HEK293 (cell line): ENCODE results near the gene TFG.

Experiments used
- EGR2 ChIP-seq: fragments of 450-650 bp; formaldehyde crosslinking; IDR thresholded peaks from 2 replicates; pipeline ENCODE4 v1.5.1; 2016; ENCODE audit warnings: low read depth, missing biosample characterization, missing genetic modification characterization
- MYNN ChIP-seq: fragments of 450-650 bp; formaldehyde crosslinking; IDR thresholded peaks from 2 replicates; pipeline ENCODE4 v1.5.1; 2016; ENCODE audit warnings: missing biosample characterization, missing genetic modification characterization, borderline replicate concordance
- PATZ1 ChIP-seq: fragments of 450-650 bp; formaldehyde crosslinking; IDR thresholded peaks from 2 replicates; pipeline ENCODE4 v1.5.1; 2016; ENCODE audit warnings: missing biosample characterization, missing genetic modification characterization
- PRDM10 ChIP-seq: fragments of 450-650 bp; formaldehyde crosslinking; IDR thresholded peaks from 2 replicates; pipeline ENCODE4 v1.5.1; 2016; ENCODE audit warnings: missing biosample characterization, missing genetic modification characterization
- SCRT2 ChIP-seq: fragments of 450-650 bp; formaldehyde crosslinking; IDR thresholded peaks from 2 replicates; pipeline ENCODE4 v1.5.1; 2016; ENCODE audit warnings: missing biosample characterization, missing genetic modification characterization
- SETDB1 ChIP-seq: IDR thresholded peaks from one replicate; pipeline ENCODE4 v1.6.1; 2017; ENCODE audit warnings: mild to moderate bottlenecking, low read length, moderate library complexity, mixed read lengths; ENCODE audit not compliant: insufficient read length
- TRIM28 ChIP-seq: IDR thresholded peaks from 2 replicates; pipeline ENCODE4 v1.6.1; 2011; ENCODE audit warnings: low read length, control low read depth, borderline replicate concordance
- YY2 ChIP-seq: fragments of 450-650 bp; formaldehyde crosslinking; IDR thresholded peaks from 2 replicates; pipeline ENCODE4 v1.5.1; 2016; ENCODE audit warnings: missing biosample characterization, missing genetic modification characterization
- ZBTB10 ChIP-seq: fragments of 450-650 bp; formaldehyde crosslinking; IDR thresholded peaks from 2 replicates; pipeline ENCODE4 v1.5.1; 2016; ENCODE audit warnings: missing biosample characterization, missing genetic modification characterization
- ZBTB11 ChIP-seq: fragments of 450-650 bp; formaldehyde crosslinking; conservative IDR thresholded peaks from 2 replicates; pipeline ENCODE4 v1.5.1; 2016; ENCODE audit warnings: low read depth, missing biosample characterization, missing genetic modification characterization
- ZNF366 ChIP-seq: fragments of 450-650 bp; formaldehyde crosslinking; conservative IDR thresholded peaks from 2 replicates; pipeline ENCODE4 v1.5.1; 2016; ENCODE audit warnings: missing biosample characterization, missing genetic modification characterization
- ZNF501 ChIP-seq: fragments of 450-650 bp; formaldehyde crosslinking; IDR thresholded peaks from 2 replicates; pipeline ENCODE4 v1.5.1; 2016; ENCODE audit warnings: missing biosample characterization, missing genetic modification characterization
- ZNF585B ChIP-seq: fragments of 450-650 bp; formaldehyde crosslinking; IDR thresholded peaks from 2 replicates; pipeline ENCODE4 v1.5.1; 2016; ENCODE audit warnings: missing biosample characterization, missing genetic modification characterization
- ZNF629 ChIP-seq: fragments of 450-650 bp; formaldehyde crosslinking; IDR thresholded peaks from 2 replicates; pipeline ENCODE4 v1.5.1; 2017; ENCODE audit warnings: missing biosample characterization, missing genetic modification characterization
- ZNF692 ChIP-seq: fragments of 450-650 bp; formaldehyde crosslinking; IDR thresholded peaks from 2 replicates; pipeline ENCODE4 v1.5.1; 2016; ENCODE audit warnings: missing biosample characterization, missing genetic modification characterization
- TF ChIP-seq, protein P1 (sequence below): fragments of 450-650 bp; formaldehyde crosslinking; IDR thresholded peaks from 2 replicates; pipeline ENCODE4 v1.5.1; 2017; ENCODE audit warnings: missing biosample characterization, missing genetic modification characterization
- TF ChIP-seq, protein P2 (sequence below): fragments of 450-650 bp; formaldehyde crosslinking; IDR thresholded peaks from 2 replicates; pipeline ENCODE4 v1.5.1; 2017; ENCODE audit warnings: missing biosample characterization, missing genetic modification characterization
- TF ChIP-seq, protein P3 (sequence below): fragments of 450-650 bp; formaldehyde crosslinking; IDR thresholded peaks from 2 replicates; pipeline ENCODE4 v1.5.1; 2017; ENCODE audit warnings: missing biosample characterization, missing genetic modification characterization

TFG gene

GRCh38 chr3:100708989-100709841 is at the start of gene TFG (continued):
- TF ChIP-seq, protein P1, sequence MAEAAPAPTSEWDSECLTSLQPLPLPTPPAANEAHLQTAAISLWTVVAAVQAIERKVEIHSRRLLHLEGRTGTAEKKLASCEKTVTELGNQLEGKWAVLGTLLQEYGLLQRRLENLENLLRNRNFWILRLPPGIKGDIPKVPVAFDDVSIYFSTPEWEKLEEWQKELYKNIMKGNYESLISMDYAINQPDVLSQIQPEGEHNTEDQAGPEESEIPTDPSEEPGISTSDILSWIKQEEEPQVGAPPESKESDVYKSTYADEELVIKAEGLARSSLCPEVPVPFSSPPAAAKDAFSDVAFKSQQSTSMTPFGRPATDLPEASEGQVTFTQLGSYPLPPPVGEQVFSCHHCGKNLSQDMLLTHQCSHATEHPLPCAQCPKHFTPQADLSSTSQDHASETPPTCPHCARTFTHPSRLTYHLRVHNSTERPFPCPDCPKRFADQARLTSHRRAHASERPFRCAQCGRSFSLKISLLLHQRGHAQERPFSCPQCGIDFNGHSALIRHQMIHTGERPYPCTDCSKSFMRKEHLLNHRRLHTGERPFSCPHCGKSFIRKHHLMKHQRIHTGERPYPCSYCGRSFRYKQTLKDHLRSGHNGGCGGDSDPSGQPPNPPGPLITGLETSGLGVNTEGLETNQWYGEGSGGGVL (tag by site-specific recombination) = peak; percentile 71
- no peak for TF ChIP-seq SCRT2 (tag by site-specific recombination)
- TF ChIP-seq, protein P2, sequence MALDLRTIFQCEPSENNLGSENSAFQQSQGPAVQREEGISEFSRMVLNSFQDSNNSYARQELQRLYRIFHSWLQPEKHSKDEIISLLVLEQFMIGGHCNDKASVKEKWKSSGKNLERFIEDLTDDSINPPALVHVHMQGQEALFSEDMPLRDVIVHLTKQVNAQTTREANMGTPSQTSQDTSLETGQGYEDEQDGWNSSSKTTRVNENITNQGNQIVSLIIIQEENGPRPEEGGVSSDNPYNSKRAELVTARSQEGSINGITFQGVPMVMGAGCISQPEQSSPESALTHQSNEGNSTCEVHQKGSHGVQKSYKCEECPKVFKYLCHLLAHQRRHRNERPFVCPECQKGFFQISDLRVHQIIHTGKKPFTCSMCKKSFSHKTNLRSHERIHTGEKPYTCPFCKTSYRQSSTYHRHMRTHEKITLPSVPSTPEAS = no peak
- TF ChIP-seq SETDB1 = peak; percentile 47
- TF ChIP-seq TRIM28 = no peak
- TF ChIP-seq ZNF692 = 0 out of 2 replicates have a peak, but pooled peaks have one; percentile 19
- TF ChIP-seq, protein P3, sequence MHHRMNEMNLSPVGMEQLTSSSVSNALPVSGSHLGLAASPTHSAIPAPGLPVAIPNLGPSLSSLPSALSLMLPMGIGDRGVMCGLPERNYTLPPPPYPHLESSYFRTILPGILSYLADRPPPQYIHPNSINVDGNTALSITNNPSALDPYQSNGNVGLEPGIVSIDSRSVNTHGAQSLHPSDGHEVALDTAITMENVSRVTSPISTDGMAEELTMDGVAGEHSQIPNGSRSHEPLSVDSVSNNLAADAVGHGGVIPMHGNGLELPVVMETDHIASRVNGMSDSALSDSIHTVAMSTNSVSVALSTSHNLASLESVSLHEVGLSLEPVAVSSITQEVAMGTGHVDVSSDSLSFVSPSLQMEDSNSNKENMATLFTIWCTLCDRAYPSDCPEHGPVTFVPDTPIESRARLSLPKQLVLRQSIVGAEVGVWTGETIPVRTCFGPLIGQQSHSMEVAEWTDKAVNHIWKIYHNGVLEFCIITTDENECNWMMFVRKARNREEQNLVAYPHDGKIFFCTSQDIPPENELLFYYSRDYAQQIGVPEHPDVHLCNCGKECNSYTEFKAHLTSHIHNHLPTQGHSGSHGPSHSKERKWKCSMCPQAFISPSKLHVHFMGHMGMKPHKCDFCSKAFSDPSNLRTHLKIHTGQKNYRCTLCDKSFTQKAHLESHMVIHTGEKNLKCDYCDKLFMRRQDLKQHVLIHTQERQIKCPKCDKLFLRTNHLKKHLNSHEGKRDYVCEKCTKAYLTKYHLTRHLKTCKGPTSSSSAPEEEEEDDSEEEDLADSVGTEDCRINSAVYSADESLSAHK = no peak
- peak; percentile 95 for TF ChIP-seq ZNF366 (tag by site-specific recombination)
- peak; percentile 72 for TF ChIP-seq ZNF629 (tag by site-specific recombination)
- TF ChIP-seq EGR2 = no peak
- TF ChIP-seq ZNF501 (tag by site-specific recombination) = peak; percentile 50; the same call in 1 of the 2 replicates
- no peak for TF ChIP-seq ZBTB10
- peak; percentile 80 for TF ChIP-seq PRDM10 (tag by site-specific recombination)
- TF ChIP-seq ZBTB11 (tag by site-specific recombination) = peak; percentile 38; the same call in 1 of the 2 replicates
- TF ChIP-seq ZNF585B (tag by site-specific recombination) = no peak
- TF ChIP-seq MYNN = no peak
- no peak for TF ChIP-seq YY2
- peak; percentile 37; the same call in 1 of the 2 replicates for TF ChIP-seq PATZ1 (tag by site-specific recombination)
